Pancreas (tissue), 10 donors: ENCODE results near the gene EPHB2. TPM values are rescaled to one million over a fixed set of nuclear protein-coding genes. Genes with fewer than 3 reads are reported as not detected.

ENCODE experiments used
- ATAC-seq, 4 donors: fragments of 200-7000 bp; cut with Tn5 transposase; one replicate each; pipeline versions ENCODE4 v1.8.0 to v1.9.1; 2020; ENCODE audit warnings: mild to moderate bottlenecking in 4 of 4, moderate library complexity in 4 of 4
- DNase-seq, 6 donors: peaks; one replicate each; pipeline ENCODE4 v3.0.0-alpha.2; 2020
- FAIRE-seq: peaks from 2 replicates; lab custom pipeline; 2012; peaks lifted over from hg19 to GRCh38; lab: Jason Lieb, UNC
- H3K27ac ChIP-seq, 4 donors: fragments of 200-600 bp; sonication (generic); 1 replicate in 3 of 4; 2 replicates in 1 of 4; pipeline versions ENCODE4 v1.5.0 to v1.8.0; 2020
- H3K27me3 ChIP-seq, 4 donors: fragments of 200-600 bp; one replicate each; pipeline ENCODE4 v1.8.0; 2021
- H3K36me3 ChIP-seq, 3 donors: fragments of 200-600 bp; sonication (generic) in 1 of 3; one replicate each; pipeline versions ENCODE4 v1.5.0 to v1.8.0; 2020 to 2021
- H3K4me1 ChIP-seq, 3 donors: fragments of 200-600 bp; one replicate each; pipeline ENCODE4 v1.8.0; 2021
- H3K4me3 ChIP-seq, 4 donors: fragments of 200-600 bp; sonication (generic) in 2 of 4; one replicate each; pipeline versions ENCODE4 v1.5.0 to v1.8.0; 2020 to 2021
- H3K9me3 ChIP-seq, 4 donors: fragments of 200-600 bp; one replicate each; pipeline ENCODE4 v1.8.0; 2021
- CTCF ChIP-seq, 4 donors: fragments of 200-600 bp; sonication (generic) in 3 of 4; IDR thresholded peaks; one replicate each; pipeline versions ENCODE4 v1.5.0 to v1.8.0; 2021; ENCODE audit warnings: antibody characterized with exemption in 4 of 4
- WGBS, 2 donors: extraction: QIAGEN DNeasy Blood & Tissue Kit; methylation state at CpG; one replicate each; pipeline ENCODE4 v1.1.7; 2013; 5-methylcytosine and 5-hydroxymethylcytosine counted together
- intact Hi-C, 3 donors: fragments of 100-400 bp; cut with DNase I; formaldehyde crosslinking; loops; one replicate each; pipeline versions ENCODE4 v1.11.1 to v1.14.2; 2022
- polyA plus RNA-seq, 2 donors: library from polyadenylated mRNA; stranded (reverse); fragments of 200-250 nt; gene quantifications; one replicate each; pipeline ENCODE4 v1.2.3, GENCODE V29; 2013
- total RNA-seq, 6 donors: library from RNA; stranded (reverse); fragmentation: NEBNext Ultra II Directional in 4 of 6; extraction: Animal tissue kit (Norgen Biotek cat#: 25700) in 4 of 6; gene quantifications; one replicate each; pipeline versions ENCODE4 v1.2.1 to v1.2.4, GENCODE V29; 2021 to 2023
- donor health status: healthy with polysubstance abuse.
- donor health status: DM: no; HTN: no; CAD: no; lungs with moderate emphysema.
- donor health status: DM: no; HTN: no; CAD: no.
- donor health status: control.
- donor health status: control.
- donor health status: Bipolar disorder and iron deficiency.
- donor health status: DM: yes; HTN: yes; CAD: no.
- donor health status: DM: no; HTN: no; CAD: no.
- donor health status: DM: no; HTN: no; CAD: no.
- donor health status: DM: yes; HTN: yes; CAD: no.

EPHB2 gene
- total and polyA plus RNA-seq, 8 donors = 1.3 to 10.0 (median 4.4) TPM

DNA sequence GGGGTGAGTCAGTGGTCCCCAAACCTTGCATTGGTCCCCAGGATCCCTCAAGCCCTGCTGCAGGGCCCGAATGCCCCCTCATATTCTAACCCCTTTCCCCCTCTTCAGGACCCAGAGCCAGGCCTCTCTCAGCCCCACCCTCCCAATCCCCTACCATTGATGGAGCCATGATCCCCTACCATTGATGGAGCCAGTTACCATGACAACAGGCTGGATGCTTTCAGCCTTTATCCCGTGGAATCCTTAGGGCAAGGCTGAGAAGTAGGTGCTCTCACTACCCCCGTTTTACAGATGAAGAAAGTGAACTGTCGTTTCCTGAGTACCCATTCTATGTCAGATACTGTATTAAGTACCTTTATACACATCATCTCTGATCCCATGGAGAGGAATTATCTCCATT is 70.8 kb downstream of the EPHB2 start:
- no peak for FAIRE-seq
- intact Hi-C loops = no loop called here
- H3K4me1 ChIP-seq = no peaks in the 10 kb centered on the region
- H3K4me3 ChIP-seq = no peak overlapping the region
- ATAC-seq = no peak
- WGBS, 2 donors = 89 to 90% methylated on average over 4 of the region's 4 CpGs
- no peak for DNase-seq
- H3K9me3 ChIP-seq = no peaks in the 10 kb centered on the region
- H3K27ac ChIP-seq = no peak overlapping the region
- no peaks in the 10 kb centered on the region for H3K27me3 ChIP-seq
- no peak for TF ChIP-seq CTCF (IDR thresholded peaks at IDR 0.05)
- no peaks in the 10 kb centered on the region for H3K36me3 ChIP-seq

DNA sequence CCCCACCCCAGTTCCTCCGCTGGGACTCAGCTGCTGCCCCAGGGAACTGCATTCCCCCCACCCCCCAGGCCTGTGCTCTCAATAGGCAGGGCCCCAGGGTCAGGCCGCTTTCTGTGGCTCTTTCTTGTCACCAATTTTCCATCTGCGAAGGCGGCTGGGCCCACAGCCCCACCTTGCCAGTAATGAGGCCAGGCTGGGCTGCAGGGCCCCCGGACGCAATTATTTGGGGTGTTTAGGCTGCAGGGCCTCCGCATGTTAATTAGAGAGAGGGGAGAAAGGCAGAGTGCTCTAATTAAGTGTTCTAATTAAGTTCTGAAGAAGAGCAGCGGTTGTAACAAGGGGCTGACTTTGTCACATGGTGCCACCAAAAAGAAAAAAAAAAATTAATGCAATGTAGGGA is 71.8 kb downstream of the EPHB2 start:
- 91 to 95% methylated on average over 8 of the region's 8 CpGs for WGBS, 2 donors
- no peak for ATAC-seq
- no peaks in the 10 kb centered on the region for H3K9me3 ChIP-seq
- FAIRE-seq = no peak
- no peaks in the 10 kb centered on the region for H3K36me3 ChIP-seq
- no peak overlapping the region for H3K4me3 ChIP-seq
- no peak overlapping the region for H3K27ac ChIP-seq
- DNase-seq = no peak
- no peak for TF ChIP-seq CTCF (IDR thresholded peaks at IDR 0.05)
- H3K4me1 ChIP-seq = no peaks in the 10 kb centered on the region
- H3K27me3 ChIP-seq = no peaks in the 10 kb centered on the region
- intact Hi-C loops = no loop called here

GRCh38 chr1:22784317-22784716 is 73.7 kb downstream of the EPHB2 start:
- intact Hi-C loops = no loop called here
- Histone ChIP-seq H3K27ac (no peak overlapping the region), H3K4me1 (no peaks in the 10 kb centered on the region), H3K4me3 (no peak overlapping the region), H3K27me3 (no peaks in the 10 kb centered on the region), H3K36me3 (no peaks in the 10 kb centered on the region), H3K9me3 (no peaks in the 10 kb centered on the region)
- WGBS, 2 donors = 95 to 96% methylated on average over 19 of the region's 19 CpGs
- DNase-seq (no peak), FAIRE-seq (no peak), ATAC-seq (no peak)
- TF ChIP-seq CTCF (IDR thresholded peaks at IDR 0.05) = no peak

GRCh38 chr1:22784737-22785136 is 74.1 kb downstream of the EPHB2 start:
- DNase-seq (no peak), ATAC-seq (no peak), FAIRE-seq (no peak)
- TF ChIP-seq CTCF (IDR thresholded peaks at IDR 0.05) = no peak
- H3K36me3 ChIP-seq = no peaks in the 10 kb centered on the region
- no peak overlapping the region for H3K27ac ChIP-seq
- no peak overlapping the region for H3K4me3 ChIP-seq
- H3K27me3 ChIP-seq = no peaks in the 10 kb centered on the region
- no peaks in the 10 kb centered on the region for H3K9me3 ChIP-seq
- H3K4me1 ChIP-seq = peaks cover 0 to under 1% (median 0%) of the 10 kb centered on the region in 3 donors
- 96 to 97% methylated on average over 27 of the region's 27 CpGs for WGBS, 2 donors
- intact Hi-C loops = no loop called here

- 100% methylated on average over 1 of the region's 1 CpG for WGBS, 2 donors
Observed at GRCh38 chr1:22786101-22786500, 75.5 kb downstream of the EPHB2 start.

More at GRCh38 chr1:22786101-22786500, 75.5 kb downstream of the EPHB2 start:
- H3K36me3 ChIP-seq = no peaks in the 10 kb centered on the region
- H3K4me3 ChIP-seq = no peak overlapping the region
- TF ChIP-seq CTCF (IDR thresholded peaks at IDR 0.05) = no peak
- DNase-seq (no peak), FAIRE-seq (no peak), ATAC-seq (no peak)
- intact Hi-C loops = no loop called here
- H3K4me1 ChIP-seq = peaks cover 7 to 14% (median 7%) of the 10 kb centered on the region in 3 donors
- no peaks in the 10 kb centered on the region for H3K27me3 ChIP-seq
- no peaks in the 10 kb centered on the region for H3K9me3 ChIP-seq
- no peak overlapping the region for H3K27ac ChIP-seq
